ENCODE results near the gene KIAA1671. TPM values are rescaled to one million over a fixed set of nuclear protein-coding genes. Genes with fewer than 3 reads are reported as not detected.

The KIAA1671 gene
- total RNA-seq, 1 donor from 2014 or later: 11.5 TPM

GRCh38 chr22:25205847-25206246 lies 253.3 kb downstream of the KIAA1671 start:
- no peaks in the 10 kb centered on the region for H3K9me3 ChIP-seq (ENCODE audit: control insufficient read depth in 3 of 3, low read length in 3 of 3)
- no peak overlapping the region for H3K27ac ChIP-seq (ENCODE audit: low read depth, low read length)
- no peaks in the 10 kb centered on the region for H3K36me3 ChIP-seq (ENCODE audit: control insufficient read depth in 3 of 3, insufficient read depth in 3 of 3, low read length in 3 of 3)
- H3K27me3 ChIP-seq (ENCODE audit: control insufficient read depth in 3 of 3, insufficient read depth in 3 of 3, low read length in 3 of 3): no peaks in the 10 kb centered on the region
- H3K9ac ChIP-seq (ENCODE audit: low read depth in 1 of 3, low read length in 3 of 3): no peak overlapping the region
- no peak overlapping the region for H3K4me3 ChIP-seq (ENCODE audit: low read length in 3 of 3)
- no peaks in the 10 kb centered on the region for H3K4me1 ChIP-seq (ENCODE audit: control insufficient read depth in 3 of 3, insufficient read depth in 3 of 3, low read length in 3 of 3)

- H3K27me3 ChIP-seq (ENCODE audit: control insufficient read depth in 3 of 3, insufficient read depth in 3 of 3, low read length in 3 of 3): no peaks in the 10 kb centered on the region
- H3K9me3 ChIP-seq (ENCODE audit: control insufficient read depth in 3 of 3, low read length in 3 of 3): no peaks in the 10 kb centered on the region
- H3K36me3 ChIP-seq (ENCODE audit: control insufficient read depth in 3 of 3, insufficient read depth in 3 of 3, low read length in 3 of 3): no peaks in the 10 kb centered on the region
- H3K9ac ChIP-seq (ENCODE audit: low read depth in 1 of 3, low read length in 3 of 3): no peak overlapping the region
- no peak overlapping the region for H3K4me3 ChIP-seq (ENCODE audit: low read length in 3 of 3)
- no peaks in the 10 kb centered on the region for H3K4me1 ChIP-seq (ENCODE audit: control insufficient read depth in 3 of 3, insufficient read depth in 3 of 3, low read length in 3 of 3)
- H3K27ac ChIP-seq (ENCODE audit: low read depth, low read length): no peak overlapping the region
Observed at GRCh38 chr22:25206998-25207397, 254.5 kb downstream of the KIAA1671 start.

- no peak overlapping the region for H3K4me3 ChIP-seq (ENCODE audit: low read length in 3 of 3)
- no peaks in the 10 kb centered on the region for H3K27me3 ChIP-seq (ENCODE audit: control insufficient read depth in 3 of 3, insufficient read depth in 3 of 3, low read length in 3 of 3)
- no peaks in the 10 kb centered on the region for H3K36me3 ChIP-seq (ENCODE audit: control insufficient read depth in 3 of 3, insufficient read depth in 3 of 3, low read length in 3 of 3)
- no peak overlapping the region for H3K9ac ChIP-seq (ENCODE audit: low read depth in 1 of 3, low read length in 3 of 3)
- H3K9me3 ChIP-seq (ENCODE audit: control insufficient read depth in 3 of 3, low read length in 3 of 3): no peaks in the 10 kb centered on the region
- H3K27ac ChIP-seq (ENCODE audit: low read depth, low read length): no peak overlapping the region
- H3K4me1 ChIP-seq (ENCODE audit: control insufficient read depth in 3 of 3, insufficient read depth in 3 of 3, low read length in 3 of 3): no peaks in the 10 kb centered on the region
Observed at GRCh38 chr22:25207553-25208157, 255.1 kb downstream of the KIAA1671 start.

GRCh38 chr22:25208328-25208727 lies 255.8 kb downstream of the KIAA1671 start:
- Histone ChIP-seq H3K9me3 (ENCODE audit: control insufficient read depth in 3 of 3, low read length in 3 of 3) (no peaks in the 10 kb centered on the region), H3K27ac (ENCODE audit: low read depth, low read length) (no peak overlapping the region), H3K9ac (ENCODE audit: low read depth in 1 of 3, low read length in 3 of 3) (no peak overlapping the region), H3K4me1 (ENCODE audit: control insufficient read depth in 3 of 3, insufficient read depth in 3 of 3, low read length in 3 of 3) (no peaks in the 10 kb centered on the region), H3K4me3 (ENCODE audit: low read length in 3 of 3) (no peak overlapping the region), H3K36me3 (ENCODE audit: control insufficient read depth in 3 of 3, insufficient read depth in 3 of 3, low read length in 3 of 3) (no peaks in the 10 kb centered on the region), H3K27me3 (ENCODE audit: control insufficient read depth in 3 of 3, insufficient read depth in 3 of 3, low read length in 3 of 3) (no peaks in the 10 kb centered on the region)

- Histone ChIP-seq H3K9me3 (ENCODE audit: control insufficient read depth in 3 of 3, low read length in 3 of 3) (no peaks in the 10 kb centered on the region), H3K4me1 (ENCODE audit: control insufficient read depth in 3 of 3, insufficient read depth in 3 of 3, low read length in 3 of 3) (no peaks in the 10 kb centered on the region)
Observed at GRCh38 chr22:25208743-25209505, 256.4 kb downstream of the KIAA1671 start.

GRCh38 chr22:25210793-25211192 lies 258.3 kb downstream of the KIAA1671 start:
- Histone ChIP-seq H3K27me3 (ENCODE audit: control insufficient read depth in 3 of 3, insufficient read depth in 3 of 3, low read length in 3 of 3) (no peaks in the 10 kb centered on the region), H3K4me1 (ENCODE audit: control insufficient read depth in 3 of 3, insufficient read depth in 3 of 3, low read length in 3 of 3) (no peaks in the 10 kb centered on the region), H3K9ac (ENCODE audit: low read depth in 1 of 3, low read length in 3 of 3) (no peak overlapping the region), H3K4me3 (ENCODE audit: low read length in 3 of 3) (no peak overlapping the region), H3K36me3 (ENCODE audit: control insufficient read depth in 3 of 3, insufficient read depth in 3 of 3, low read length in 3 of 3) (no peaks in the 10 kb centered on the region), H3K27ac (ENCODE audit: low read depth, low read length) (no peak overlapping the region), H3K9me3 (ENCODE audit: control insufficient read depth in 3 of 3, low read length in 3 of 3) (no peaks in the 10 kb centered on the region)

More at GRCh38 chr22:25208743-25209505, 256.4 kb downstream of the KIAA1671 start:
- H3K27ac ChIP-seq (ENCODE audit: low read depth, low read length): no peak overlapping the region
- no peaks in the 10 kb centered on the region for H3K27me3 ChIP-seq (ENCODE audit: control insufficient read depth in 3 of 3, insufficient read depth in 3 of 3, low read length in 3 of 3)
- no peak overlapping the region for H3K9ac ChIP-seq (ENCODE audit: low read depth in 1 of 3, low read length in 3 of 3)
- no peak overlapping the region for H3K4me3 ChIP-seq (ENCODE audit: low read length in 3 of 3)
- no peaks in the 10 kb centered on the region for H3K36me3 ChIP-seq (ENCODE audit: control insufficient read depth in 3 of 3, insufficient read depth in 3 of 3, low read length in 3 of 3)

GRCh38 chr22:25212337-25212736 lies 259.8 kb downstream of the KIAA1671 start:
- H3K27me3 ChIP-seq (ENCODE audit: control insufficient read depth in 3 of 3, insufficient read depth in 3 of 3, low read length in 3 of 3): peaks cover 0 to 2% (median 0%) of the 10 kb centered on the region in 3 donors
- H3K4me3 ChIP-seq (ENCODE audit: low read length in 3 of 3): no peak overlapping the region
- no peak overlapping the region for H3K9ac ChIP-seq (ENCODE audit: low read depth in 1 of 3, low read length in 3 of 3)
- no peaks in the 10 kb centered on the region for H3K9me3 ChIP-seq (ENCODE audit: control insufficient read depth in 3 of 3, low read length in 3 of 3)
- no peaks in the 10 kb centered on the region for H3K36me3 ChIP-seq (ENCODE audit: control insufficient read depth in 3 of 3, insufficient read depth in 3 of 3, low read length in 3 of 3)
- H3K27ac ChIP-seq (ENCODE audit: low read depth, low read length): no peak overlapping the region
- H3K4me1 ChIP-seq (ENCODE audit: control insufficient read depth in 3 of 3, insufficient read depth in 3 of 3, low read length in 3 of 3): no peaks in the 10 kb centered on the region

- no peak overlapping the region for H3K27ac ChIP-seq (ENCODE audit: low read depth, low read length)
- H3K27me3 ChIP-seq (ENCODE audit: control insufficient read depth in 3 of 3, insufficient read depth in 3 of 3, low read length in 3 of 3): peaks cover 0 to 2% (median 0%) of the 10 kb centered on the region in 3 donors
- no peaks in the 10 kb centered on the region for H3K36me3 ChIP-seq (ENCODE audit: control insufficient read depth in 3 of 3, insufficient read depth in 3 of 3, low read length in 3 of 3)
- H3K4me3 ChIP-seq (ENCODE audit: low read length in 3 of 3): no peak overlapping the region
- H3K9ac ChIP-seq (ENCODE audit: low read depth in 1 of 3, low read length in 3 of 3): no peak overlapping the region
- H3K9me3 ChIP-seq (ENCODE audit: control insufficient read depth in 3 of 3, low read length in 3 of 3): no peaks in the 10 kb centered on the region
- H3K4me1 ChIP-seq (ENCODE audit: control insufficient read depth in 3 of 3, insufficient read depth in 3 of 3, low read length in 3 of 3): no peaks in the 10 kb centered on the region
Observed at GRCh38 chr22:25213221-25213620, 260.7 kb downstream of the KIAA1671 start.

GRCh38 chr22:25216230-25216629 lies 263.7 kb downstream of the KIAA1671 start:
- no peaks in the 10 kb centered on the region for H3K36me3 ChIP-seq (ENCODE audit: control insufficient read depth in 3 of 3, insufficient read depth in 3 of 3, low read length in 3 of 3)
- H3K4me1 ChIP-seq (ENCODE audit: control insufficient read depth in 3 of 3, insufficient read depth in 3 of 3, low read length in 3 of 3): no peaks in the 10 kb centered on the region
- H3K9me3 ChIP-seq (ENCODE audit: control insufficient read depth in 3 of 3, low read length in 3 of 3): no peaks in the 10 kb centered on the region
- no peak overlapping the region for H3K4me3 ChIP-seq (ENCODE audit: low read length in 3 of 3)
- peaks cover 0 to 2% (median 0%) of the 10 kb centered on the region in 3 donors for H3K27me3 ChIP-seq (ENCODE audit: control insufficient read depth in 3 of 3, insufficient read depth in 3 of 3, low read length in 3 of 3)
- H3K9ac ChIP-seq (ENCODE audit: low read depth in 1 of 3, low read length in 3 of 3): no peak overlapping the region
- H3K27ac ChIP-seq (ENCODE audit: low read depth, low read length): no peak overlapping the region

GRCh38 chr22:25219211-25219689 lies 266.7 kb downstream of the KIAA1671 start, which contains the start of gene CRYBB2:
TSS of gene CRYBB2 (plus strand) at chr22:25219639. CDS start at chr22:25221430, 1,791 bp downstream.
- Histone ChIP-seq H3K36me3 (ENCODE audit: control insufficient read depth in 3 of 3, insufficient read depth in 3 of 3, low read length in 3 of 3) (no peaks in the 10 kb centered on the region), H3K9me3 (ENCODE audit: control insufficient read depth in 3 of 3, low read length in 3 of 3) (no peaks in the 10 kb centered on the region), H3K4me3 (ENCODE audit: low read length in 3 of 3) (no peak within 1 kb of the TSS), H3K27me3 (ENCODE audit: control insufficient read depth in 3 of 3, insufficient read depth in 3 of 3, low read length in 3 of 3) (peaks cover 0 to 9% (median 4%) of the 10 kb centered on the region in 3 donors), H3K9ac (ENCODE audit: low read depth in 1 of 3, low read length in 3 of 3) (no peak within 1 kb of the TSS), H3K27ac (ENCODE audit: low read depth, low read length) (no peak within 1 kb of the TSS), H3K4me1 (ENCODE audit: control insufficient read depth in 3 of 3, insufficient read depth in 3 of 3, low read length in 3 of 3) (no peaks in the 10 kb centered on the region)
